GM12878 (cell line): ENCODE data around the gene RCAN1.

Experiments used
- CREB1 ChIP-seq: IDR thresholded peaks from 2 replicates; pipeline ENCODE4 v1.6.1; 2012; ENCODE audit warnings: low read depth, mild to moderate bottlenecking, inconsistent platforms
- GABPA ChIP-seq: IDR thresholded peaks from 2 replicates; pipeline ENCODE4 v1.6.1; 2014; ENCODE audit warnings: antibody characterized with exemption, low read depth, mild to moderate bottlenecking, inconsistent platforms
- KLF5 ChIP-seq: fragments of 450-650 bp; IDR thresholded peaks from 2 replicates; pipeline ENCODE4 v1.6.1; 2014; ENCODE audit warnings: mild to moderate bottlenecking; ENCODE audit not compliant: partially characterized antibody
- POLR2AphosphoS5 ChIP-seq: IDR thresholded peaks from 2 replicates; pipeline ENCODE4 v1.6.1; 2011; ENCODE audit warnings: mild to moderate bottlenecking, low read length, inconsistent platforms
- RCOR1 ChIP-seq: conservative IDR thresholded peaks from 2 replicates; pipeline ENCODE4 v1.6.1; 2012; ENCODE audit warnings: low read depth, low read length, improper control_type of control experiment
- ZNF274 ChIP-seq: IDR thresholded peaks from one replicate; pipeline ENCODE4 v1.8.0; 2011; ENCODE audit not compliant: insufficient read length, insufficient read depth
- TF ChIP-seq, protein P1 (sequence below), 3 experiments: IDR thresholded peaks in 2 of 3; conservative IDR thresholded peaks in 1 of 3; 2 replicates each; pipeline ENCODE4 v1.5.1; 2011; ENCODE audit warnings: low read depth in 3 of 3, low read length in 3 of 3, mild to moderate bottlenecking in 3 of 3, control low read depth in 2 of 3, moderate library complexity in 2 of 3, inconsistent platforms in 1 of 3, mixed read lengths in 1 of 3; ENCODE audit not compliant: control insufficient read depth in 2 of 3, insufficient read depth in 1 of 3; ENCODE audit errors: extremely low read depth in 1 of 3

- TF ChIP-seq CREB1 (no peak), KLF5 (no peak), RCOR1 (no peak), GABPA (no peak), POLR2AphosphoS5 (no peak), ZNF274 (no peak)
- TF ChIP-seq, protein P1, sequence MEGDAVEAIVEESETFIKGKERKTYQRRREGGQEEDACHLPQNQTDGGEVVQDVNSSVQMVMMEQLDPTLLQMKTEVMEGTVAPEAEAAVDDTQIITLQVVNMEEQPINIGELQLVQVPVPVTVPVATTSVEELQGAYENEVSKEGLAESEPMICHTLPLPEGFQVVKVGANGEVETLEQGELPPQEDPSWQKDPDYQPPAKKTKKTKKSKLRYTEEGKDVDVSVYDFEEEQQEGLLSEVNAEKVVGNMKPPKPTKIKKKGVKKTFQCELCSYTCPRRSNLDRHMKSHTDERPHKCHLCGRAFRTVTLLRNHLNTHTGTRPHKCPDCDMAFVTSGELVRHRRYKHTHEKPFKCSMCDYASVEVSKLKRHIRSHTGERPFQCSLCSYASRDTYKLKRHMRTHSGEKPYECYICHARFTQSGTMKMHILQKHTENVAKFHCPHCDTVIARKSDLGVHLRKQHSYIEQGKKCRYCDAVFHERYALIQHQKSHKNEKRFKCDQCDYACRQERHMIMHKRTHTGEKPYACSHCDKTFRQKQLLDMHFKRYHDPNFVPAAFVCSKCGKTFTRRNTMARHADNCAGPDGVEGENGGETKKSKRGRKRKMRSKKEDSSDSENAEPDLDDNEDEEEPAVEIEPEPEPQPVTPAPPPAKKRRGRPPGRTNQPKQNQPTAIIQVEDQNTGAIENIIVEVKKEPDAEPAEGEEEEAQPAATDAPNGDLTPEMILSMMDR (IDR thresholded peaks at IDR 0.05 in 2 of 3, conservative IDR thresholded peaks at IDR 0.05 in 1 of 3; ENCODE audit: control insufficient read depth in 2 of 3, extremely low read depth in 1 of 3, insufficient read depth in 1 of 3, low read depth in 3 of 3, low read length in 3 of 3): no peak
These were observed 96.6 kb downstream of the RCAN1 start for GRCh38 chr21:34518301-34518700.
